Kidney capillary endothelial cell (primary cell): ENCODE measurements around the gene CPVL.

Experiments used
- DNase-seq: peaks from one replicate; pipeline ENCODE4 v3.0.0-alpha.2; 2018; ENCODE audit warnings: low spot score

The CPVL gene

DNA sequence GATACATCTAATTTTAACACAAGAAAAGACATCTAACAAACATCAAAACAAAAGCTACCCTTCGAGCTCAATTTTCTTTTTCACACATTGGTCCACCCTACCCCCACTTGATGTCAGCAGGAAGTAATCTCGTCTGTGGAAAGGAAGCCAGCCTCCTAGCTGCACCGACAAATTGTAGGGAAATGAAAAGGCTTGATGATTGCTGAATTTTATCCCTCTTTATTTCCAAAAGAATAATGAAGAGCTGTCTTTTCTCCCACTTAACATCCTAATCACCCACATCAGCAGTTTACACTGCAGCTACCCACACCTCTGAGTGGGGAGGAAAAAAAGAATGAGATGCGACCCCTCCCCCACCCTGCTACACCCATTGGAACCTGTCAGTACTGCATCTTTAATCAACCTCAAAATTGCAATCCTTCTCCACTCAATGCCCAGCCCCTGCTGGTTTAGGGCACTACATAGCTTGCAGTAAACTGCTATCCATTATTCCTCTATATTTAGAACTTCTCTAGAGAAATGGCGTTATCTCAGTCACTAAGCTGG is 10.6 kb upstream of the CPVL start:
- DNase-seq, result no peak

DNA sequence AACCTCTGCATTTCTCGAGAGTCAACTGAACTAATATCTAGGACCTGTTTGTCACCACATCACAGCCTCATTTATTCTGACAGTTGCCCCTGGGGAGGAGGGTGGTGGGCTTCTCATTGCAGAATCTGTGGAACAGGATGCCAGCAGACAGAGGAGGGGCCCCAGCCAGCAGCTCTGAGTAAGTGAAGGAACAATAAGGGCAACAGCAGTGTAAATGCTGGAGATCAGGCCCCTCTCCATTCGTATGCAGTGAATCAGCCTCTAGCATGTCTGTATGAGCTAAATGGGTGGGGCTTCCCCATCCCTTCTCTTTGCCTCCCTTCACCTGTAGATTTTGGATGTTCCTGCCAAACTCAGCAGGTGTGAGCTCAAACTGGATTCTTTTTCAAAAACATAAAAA is 7.7 kb upstream of the CPVL start:
- no peak for DNase-seq

DNA sequence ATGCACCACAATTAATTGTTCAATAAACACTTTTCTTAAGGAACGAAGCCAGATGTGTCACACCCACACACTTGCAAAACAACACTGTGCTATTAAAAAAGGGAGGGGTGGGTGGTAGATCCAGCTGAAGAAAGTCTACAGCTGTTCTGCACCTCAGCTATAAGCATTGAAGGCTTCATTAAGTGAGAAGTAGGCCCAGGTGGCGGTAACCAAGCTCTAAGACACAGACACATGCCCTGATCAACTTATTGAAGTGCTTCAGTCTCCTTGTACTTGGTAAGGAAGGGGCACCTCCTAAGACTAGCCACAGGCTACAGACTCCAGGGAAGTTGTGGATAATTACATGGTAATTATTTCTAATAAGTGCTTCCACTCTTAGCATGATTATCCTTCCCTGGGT is 4.5 kb upstream of the CPVL start:
- DNase-seq, result no peak

- no peak for DNase-seq
Measured at GRCh38 chr7:29149036-29149435, 2.7 kb upstream of the CPVL start.

DNA sequence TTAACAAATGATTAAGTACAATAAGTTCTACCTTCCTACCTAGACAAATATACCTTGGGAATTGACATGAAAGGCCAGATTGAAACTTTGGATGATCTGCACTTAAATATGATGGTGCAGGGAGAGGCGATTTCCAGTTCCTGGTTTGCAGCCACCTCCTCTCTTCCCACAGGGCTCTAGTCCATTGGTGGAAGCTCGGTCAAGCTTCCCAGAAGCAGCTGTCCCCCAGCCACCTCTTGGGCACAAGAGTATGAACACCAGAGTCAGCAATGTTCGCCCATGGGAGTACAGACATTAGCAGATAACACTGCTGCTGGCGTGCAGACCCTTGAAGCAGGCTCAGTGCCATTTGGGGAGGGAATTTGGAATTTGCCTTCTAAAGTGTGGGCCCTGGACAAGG is 1.5 kb upstream of the CPVL start:
- DNase-seq, result no peak

GRCh38 chr7:29146888-29147609 is 712 bp upstream of the CPVL start:
- no peak for DNase-seq

DNA sequence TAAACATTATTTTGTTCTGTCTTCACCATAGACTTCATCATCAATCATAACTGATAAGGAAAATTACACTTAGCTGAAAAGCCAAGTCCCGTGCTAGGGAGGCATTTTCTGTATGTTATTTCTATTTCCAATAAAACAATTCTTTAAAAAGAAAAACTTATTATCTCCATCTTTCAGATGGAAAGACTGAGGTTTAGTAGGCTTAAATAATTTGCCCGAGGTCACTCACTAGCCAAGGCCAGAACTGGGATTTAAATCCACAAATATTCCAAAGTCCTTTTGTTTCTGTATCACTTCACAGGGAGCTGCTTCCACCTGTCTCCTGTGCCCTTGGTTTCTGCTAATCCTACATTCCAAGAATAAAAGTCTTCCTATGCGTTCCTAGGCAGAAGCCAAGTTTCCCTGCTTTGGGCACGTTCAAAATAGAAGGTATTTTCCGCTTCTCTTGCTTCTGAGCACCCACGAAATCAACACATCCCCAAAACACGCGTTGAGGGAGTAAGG is 732 bp downstream of the CPVL start:
- DNase-seq, result no peak

DNA sequence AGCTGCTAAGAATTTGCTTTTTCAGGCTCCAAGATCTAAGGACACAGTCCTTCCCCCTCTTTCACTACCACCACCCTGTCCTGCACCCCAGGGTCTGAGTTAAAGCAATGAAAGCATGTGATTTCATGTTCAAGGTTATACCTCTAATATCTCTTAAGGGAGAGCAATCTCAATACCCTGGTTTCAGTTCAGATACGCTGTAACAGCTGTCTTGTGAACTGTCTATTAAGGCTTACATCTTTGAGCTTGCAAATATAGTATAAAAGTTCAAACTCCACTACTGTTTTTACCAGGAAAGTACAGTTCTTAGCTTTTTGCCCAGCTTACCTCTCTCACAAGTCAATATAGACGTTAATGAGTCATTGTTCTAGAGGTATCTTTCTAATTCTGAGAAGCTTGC is 2.6 kb downstream of the CPVL start:
- no peak for DNase-seq

GRCh38 chr7:29142021-29142727 is 4.2 kb downstream of the CPVL start:
- DNase-seq, result no peak

GRCh38 chr7:29140873-29141468 is 5.4 kb downstream of the CPVL start:
- no peak for DNase-seq

DNA sequence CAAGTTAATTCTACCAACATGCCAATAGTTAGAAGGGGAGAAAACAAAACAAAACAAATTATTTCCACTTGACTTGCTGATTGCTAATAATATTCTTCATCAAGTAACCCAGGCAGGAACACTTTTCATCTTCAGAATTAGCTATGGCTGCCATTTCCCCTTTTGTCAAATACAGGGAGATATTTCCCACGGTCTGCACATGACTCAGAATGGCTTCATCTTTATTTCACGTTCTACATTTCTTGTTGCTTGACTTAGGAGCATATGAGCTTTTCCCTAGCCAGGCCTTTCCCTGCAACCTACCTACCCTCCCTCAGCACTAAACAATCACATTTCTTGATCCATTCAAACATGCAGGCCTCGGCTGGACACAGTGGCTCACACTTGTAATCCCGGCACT is 6.5 kb downstream of the CPVL start:
- no peak for DNase-seq

- no peak for DNase-seq
Measured at GRCh38 chr7:29139191-29139590, 7.1 kb downstream of the CPVL start.

DNA sequence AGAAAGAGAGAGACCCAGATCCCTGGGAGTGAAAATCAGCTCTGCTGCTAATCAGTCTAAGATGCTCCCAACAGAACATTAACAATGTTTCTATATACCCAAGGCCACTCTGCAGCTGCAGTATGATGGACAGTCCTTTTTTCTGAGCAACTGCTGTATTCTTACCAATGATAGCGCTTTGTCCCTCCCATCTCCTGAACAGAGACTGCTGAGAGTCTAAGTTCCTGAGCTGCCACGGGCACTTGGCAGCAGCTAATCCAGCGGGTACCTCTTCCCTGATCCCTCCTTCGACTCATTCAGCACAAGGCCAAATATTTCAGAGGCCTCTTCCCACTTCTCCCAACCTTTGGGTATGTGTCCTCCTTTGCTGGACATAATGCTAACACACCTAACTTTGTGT is 7.7 kb downstream of the CPVL start:
- no peak for DNase-seq

DNA sequence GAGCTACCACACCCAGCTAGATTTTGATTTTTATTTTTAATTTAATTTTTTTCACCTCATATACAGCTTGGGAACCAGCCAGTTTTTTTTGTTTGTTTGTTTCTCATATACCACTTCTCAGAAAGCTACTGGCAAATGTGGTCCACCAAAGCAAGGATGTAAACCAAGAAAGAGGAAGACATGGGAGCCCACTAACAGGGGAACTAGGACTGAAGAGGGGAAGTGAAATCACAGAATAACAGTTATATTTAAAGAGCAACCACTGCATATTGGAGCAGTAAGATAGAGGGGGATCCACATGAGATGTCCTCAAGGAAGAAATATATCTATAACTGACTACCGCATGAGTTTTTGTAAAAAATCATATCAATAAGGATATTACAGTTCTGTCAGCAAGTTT is 10.5 kb downstream of the CPVL start:
- DNase-seq, result no peak

- no peak for DNase-seq
Measured at GRCh38 chr7:29132980-29133379, 13.4 kb downstream of the CPVL start.

- DNase-seq, result no peak
Measured at GRCh38 chr7:29131678-29132077, 14.7 kb downstream of the CPVL start.

GRCh38 chr7:29130096-29130495 is 16.2 kb downstream of the CPVL start:
- DNase-seq, result no peak

DNA sequence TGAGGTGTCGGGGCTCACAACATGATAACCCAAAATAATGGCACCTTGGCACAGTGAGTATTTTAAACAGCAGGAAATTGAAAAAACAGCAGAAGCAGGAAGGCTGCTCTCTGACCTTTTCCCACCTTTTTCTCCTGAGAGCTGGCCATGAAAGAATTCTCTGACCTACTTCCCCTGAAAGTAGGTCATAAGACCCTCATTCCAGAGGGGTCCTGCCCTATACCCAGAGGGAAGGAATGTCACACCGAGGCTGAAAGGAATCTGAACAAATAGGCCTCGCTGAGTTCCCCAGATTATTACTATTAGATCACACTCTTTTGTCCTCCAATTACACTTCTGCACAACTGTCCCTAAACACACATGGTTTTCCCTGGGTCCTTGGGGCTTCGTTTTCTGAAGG is 18.8 kb downstream of the CPVL start:
- no peak for DNase-seq

DNA sequence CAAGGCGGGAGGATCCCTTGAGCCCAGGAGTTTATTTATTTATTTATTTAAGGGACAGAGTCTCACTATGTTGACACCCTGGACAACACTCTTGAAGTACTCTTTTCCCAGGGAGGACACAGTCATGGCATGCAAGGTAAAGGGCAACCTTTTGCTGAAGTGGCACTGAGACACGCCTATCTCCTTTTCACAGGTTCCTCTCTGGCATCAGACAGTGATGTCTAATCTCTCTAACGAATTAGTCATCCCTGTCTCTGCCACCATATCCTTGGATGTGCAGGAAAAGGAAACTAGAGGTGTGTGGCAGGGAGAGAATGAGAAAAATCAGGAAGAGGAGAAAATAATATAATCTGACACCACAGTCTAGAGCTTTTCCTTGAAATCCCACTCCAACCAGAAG is 19.5 kb downstream of the CPVL start:
- no peak for DNase-seq

- no peak for DNase-seq
Measured at GRCh38 chr7:29123626-29124190, 22.6 kb downstream of the CPVL start.

DNA sequence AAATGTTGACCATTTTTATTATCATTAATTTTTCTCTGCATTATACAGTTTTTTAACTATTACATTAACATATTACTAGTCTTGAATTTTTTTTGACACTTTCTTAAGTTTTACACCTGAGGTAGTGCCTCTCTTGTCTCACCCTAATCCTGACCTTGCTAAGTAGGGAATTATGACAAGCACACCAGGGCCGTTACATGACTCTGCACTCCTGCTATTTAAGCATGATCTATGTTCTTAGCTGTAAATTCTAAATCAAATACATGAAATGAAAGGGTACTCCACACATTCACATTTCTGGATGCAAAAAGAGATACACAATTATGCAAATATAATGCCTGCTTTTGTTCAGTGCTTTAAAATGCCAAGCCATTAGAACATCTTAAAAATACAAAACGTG is 23.6 kb downstream of the CPVL start:
- no peak for DNase-seq

DNA sequence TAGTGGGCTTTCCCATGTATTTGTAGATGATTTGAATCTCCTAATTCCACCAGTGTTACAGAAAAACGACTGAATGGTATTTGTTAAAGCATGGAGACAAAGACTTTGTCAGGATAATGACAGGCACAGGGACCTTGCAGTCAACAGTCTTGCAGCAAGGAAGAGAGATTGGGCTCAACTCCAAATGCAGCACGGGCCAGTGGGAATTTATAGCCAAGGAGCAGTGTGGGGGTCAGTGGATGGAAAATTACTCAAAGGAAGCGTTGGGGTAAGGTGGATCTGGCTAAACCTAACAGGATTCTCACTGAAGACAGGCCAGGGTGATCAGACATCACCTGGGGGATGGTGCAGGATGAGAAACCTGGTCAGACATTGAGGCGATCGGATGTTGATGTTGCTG is 24.3 kb downstream of the CPVL start:
- no peak for DNase-seq

DNA sequence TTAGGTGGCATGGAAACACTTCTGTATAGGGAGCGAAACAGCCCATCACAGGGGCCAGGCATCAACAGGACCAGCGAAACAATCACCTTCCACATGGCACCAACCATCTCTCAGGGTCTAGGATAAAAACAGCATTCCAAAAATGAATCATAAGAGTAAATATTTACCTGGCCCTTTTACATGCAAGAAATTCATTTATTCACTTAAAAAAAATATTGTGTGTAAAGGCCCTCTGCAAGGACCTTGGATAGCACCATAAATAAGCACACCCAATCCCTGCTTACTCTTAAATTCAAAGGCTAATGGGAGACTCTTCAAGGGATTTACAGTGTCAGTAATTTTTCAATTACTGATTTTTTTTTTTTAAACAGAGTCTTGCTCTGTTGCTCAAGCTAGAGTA is 25.4 kb downstream of the CPVL start:
- DNase-seq, result no peak
